Stimulated activated CD4-positive, alpha-beta T cell treated with anti-CD3 and anti-CD28 coated beads, Interleukin-15, amount 100 ng/mL, for 48 hours (primary cell): ENCODE results near the gene LEMD3.

Experiments
- DNase-seq, 2 donors: peaks; one replicate each; pipeline ENCODE4 v3.0.0-alpha.2; 2020; ENCODE audit warnings: low read depth in 2 of 2

Gene LEMD3

DNA sequence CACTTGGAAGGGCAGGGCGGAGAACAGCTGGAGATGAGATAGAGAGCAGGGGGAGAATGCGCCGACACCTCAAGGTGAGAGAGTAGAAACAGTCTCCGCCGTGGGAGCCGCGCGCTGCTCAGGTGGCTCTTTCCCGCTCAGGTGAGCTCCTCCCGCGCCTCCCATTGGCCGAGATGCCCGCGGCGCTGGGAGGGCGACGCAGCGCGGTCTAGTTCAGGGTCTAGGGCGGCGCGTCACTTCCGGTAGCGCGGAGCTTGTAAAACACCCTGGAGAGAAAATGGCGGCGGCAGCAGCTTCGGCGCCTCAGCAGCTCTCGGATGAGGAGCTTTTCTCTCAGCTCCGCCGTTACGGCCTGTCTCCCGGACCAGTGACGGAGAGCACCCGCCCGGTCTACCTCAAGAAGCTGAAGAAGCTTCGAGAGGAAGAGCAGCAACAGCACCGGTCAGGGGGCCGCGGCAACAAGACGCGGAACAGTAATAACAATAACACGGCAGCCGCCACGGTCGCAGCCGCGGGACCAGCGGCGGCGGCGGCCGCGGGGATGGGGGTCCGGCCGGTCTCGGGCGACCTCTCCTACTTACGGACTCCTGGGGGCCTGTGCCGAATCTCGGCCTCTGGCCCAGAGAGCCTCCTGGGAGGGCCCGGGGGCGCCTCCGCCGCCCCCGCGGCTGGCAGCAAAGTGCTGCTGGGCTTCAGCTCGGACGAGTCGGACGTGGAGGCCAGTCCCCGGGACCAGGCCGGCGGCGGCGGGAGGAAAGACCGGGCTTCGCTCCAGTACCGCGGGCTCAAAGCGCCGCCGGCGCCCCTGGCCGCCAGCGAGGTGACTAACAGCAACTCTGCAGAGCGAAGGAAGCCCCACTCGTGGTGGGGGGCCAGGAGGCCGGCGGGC is at the start of gene LEMD3:
LEMD3 (plus strand) TSS at position 264 of the 889 bp plus-strand sequence; CDS start at position 278, 14 bp downstream.
- peak; percentile 88 for DNase-seq

DNA sequence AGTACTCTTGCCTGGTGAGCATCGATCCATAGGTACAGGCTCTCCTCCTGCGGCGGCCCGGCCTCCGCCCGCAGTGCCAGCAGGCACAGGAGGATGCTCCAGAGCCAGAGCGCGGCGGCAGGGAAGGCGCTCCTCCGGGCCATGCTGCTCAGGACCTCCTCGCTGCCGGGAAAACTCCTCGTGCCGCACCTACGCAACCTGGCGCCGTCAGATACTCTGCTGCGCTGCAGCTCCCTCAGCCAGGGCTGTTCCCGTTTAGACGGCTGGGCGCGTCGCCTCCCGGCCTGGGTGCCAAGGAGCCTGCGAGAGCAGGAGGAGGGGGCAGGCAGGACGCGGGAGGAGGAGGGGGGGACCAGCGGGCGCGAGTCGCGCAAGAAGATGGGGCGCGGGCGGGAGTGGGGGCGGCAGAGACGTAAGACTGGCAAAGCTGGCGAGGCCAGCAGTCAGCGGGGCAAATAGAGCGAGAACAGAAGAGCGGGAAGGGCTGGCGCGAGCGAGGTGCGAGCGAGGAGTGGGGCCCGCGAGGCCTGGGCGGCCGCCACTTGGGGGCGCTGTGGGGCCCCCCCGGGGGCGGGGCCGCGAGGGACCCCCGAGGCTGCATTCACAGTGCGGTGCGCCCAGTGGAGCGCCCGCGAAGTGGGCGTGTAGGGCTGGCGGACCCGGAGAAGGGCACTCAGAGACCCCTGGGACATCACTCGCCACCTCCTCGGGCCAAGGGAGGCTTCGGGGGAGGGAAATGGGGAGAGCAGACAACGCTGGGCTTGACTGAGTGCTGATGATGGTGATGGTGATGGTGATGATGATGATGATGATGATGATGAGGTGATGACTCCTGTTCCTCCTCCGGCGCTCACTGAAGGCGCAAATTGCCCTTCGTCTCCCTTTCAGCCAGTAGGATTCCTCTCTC is 48.1 kb upstream of the LEMD3 start, which contains the start of gene WIF1:
WIF1 (minus strand) TSS at position 257 of the 907 bp plus-strand sequence; CDS start at position 143, 114 bp downstream.
- DNase-seq: peak; percentile 5 to 11

DNA sequence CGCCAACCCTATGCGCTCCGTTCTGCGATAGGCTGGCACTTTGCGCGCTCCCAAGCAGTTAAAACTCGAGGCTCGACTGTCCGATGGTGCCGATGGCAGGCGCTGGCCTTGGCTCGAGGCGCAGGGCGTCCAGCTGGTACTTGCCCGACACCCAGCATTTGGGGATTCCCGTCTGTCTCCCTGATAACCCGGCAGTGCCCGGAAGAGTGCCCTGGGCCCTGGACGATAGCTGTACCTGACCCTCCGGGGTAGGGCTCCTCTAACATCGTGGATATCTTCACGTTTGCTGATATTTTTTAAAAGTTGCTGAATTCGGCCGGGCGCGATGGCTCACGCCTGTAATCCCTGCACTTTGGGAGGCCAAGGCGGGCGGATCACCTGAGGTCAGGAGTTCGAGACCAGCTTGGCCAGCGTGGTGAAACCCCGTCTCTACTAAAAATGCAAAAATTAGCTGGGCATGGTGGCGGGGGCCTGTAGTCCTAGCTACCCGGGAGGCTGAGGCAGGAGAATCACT is 47.4 kb upstream of the LEMD3 start:
- DNase-seq: no peak

DNA sequence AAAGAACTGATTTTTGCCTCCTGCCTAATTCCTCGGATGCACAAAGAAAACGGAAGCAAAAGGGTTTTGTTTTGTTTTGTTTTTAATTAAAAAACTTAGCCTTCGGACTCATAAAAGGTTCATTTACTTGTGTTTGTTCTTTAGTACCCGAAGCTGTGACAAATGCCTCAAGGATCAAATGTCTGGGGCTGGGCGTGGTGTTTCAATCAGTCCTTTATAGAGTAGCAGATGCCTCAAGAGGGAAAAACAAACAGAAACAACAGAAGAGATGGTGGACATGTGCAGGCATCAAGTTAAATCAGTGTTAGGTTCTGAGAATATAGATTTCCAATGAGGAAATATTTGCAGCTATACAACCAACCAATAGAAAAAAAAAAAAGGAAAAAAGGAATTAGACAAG is 46.7 kb upstream of the LEMD3 start:
- DNase-seq: no peak

DNA sequence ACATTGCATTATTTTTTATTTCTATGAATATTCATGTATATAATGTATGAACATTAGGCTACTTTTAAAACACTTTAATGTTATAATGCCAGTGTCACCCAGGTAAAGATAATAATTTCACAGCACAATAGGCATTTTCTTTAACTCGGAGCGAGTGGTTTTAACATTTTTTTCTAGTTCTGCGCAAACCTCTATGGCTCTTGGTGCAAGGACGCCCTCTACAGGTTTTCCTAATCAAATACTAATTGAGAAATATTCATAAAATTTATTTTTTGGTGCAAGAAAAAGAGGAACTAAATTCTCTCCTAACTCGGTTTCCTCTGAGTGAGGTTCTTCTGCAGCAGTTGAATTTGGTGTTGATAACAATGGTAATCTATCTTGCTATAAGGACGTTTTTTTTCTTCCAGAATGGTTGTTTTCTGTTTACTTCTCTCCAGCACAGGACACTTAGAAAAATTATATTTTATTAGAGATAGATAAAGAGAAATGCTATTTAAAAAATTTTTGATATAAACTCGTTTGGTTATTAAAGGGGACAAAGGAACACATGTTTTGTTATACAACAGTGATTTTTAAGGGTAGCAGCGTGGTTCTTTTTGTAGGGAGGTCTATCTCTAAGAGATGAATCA is 45.8 kb upstream of the LEMD3 start:
- no peak for DNase-seq

GRCh38 chr12:65125247-65125646 is 44.1 kb upstream of the LEMD3 start:
- no peak for DNase-seq

GRCh38 chr12:65125975-65126374 is 43.4 kb upstream of the LEMD3 start:
- DNase-seq: no peak

GRCh38 chr12:65126482-65126881 is 42.9 kb upstream of the LEMD3 start:
- no peak for DNase-seq

DNA sequence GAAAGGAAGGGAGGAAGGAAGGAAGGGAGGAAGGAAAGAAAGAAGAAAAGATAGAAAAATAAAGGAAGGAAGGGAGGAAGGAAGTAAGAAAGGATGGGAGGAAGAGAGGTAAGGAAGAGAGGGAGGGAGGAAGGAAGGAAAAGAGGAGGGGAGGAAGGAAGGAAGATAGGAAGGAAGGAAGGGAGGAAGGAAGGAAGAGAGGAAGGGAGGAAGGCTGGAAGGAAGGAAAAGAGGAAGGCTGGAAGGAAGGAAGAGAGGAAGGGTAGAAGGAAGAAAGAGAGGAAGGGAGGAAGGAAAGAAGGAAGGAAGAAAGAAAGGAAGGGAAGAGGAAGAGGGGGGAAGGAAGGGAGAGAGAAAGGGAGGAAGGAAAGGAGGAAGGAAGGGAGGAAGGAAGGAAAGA is 35.5 kb upstream of the LEMD3 start:
- DNase-seq: no peak

GRCh38 chr12:65139389-65139788 is 30.0 kb upstream of the LEMD3 start:
- DNase-seq: no peak

GRCh38 chr12:65140738-65141137 is 28.6 kb upstream of the LEMD3 start:
- no peak for DNase-seq

GRCh38 chr12:65147312-65147905 is 22.0 kb upstream of the LEMD3 start:
- no peak for DNase-seq

- no peak for DNase-seq
These were observed 17.4 kb upstream of the LEMD3 start for GRCh38 chr12:65152012-65152411.

DNA sequence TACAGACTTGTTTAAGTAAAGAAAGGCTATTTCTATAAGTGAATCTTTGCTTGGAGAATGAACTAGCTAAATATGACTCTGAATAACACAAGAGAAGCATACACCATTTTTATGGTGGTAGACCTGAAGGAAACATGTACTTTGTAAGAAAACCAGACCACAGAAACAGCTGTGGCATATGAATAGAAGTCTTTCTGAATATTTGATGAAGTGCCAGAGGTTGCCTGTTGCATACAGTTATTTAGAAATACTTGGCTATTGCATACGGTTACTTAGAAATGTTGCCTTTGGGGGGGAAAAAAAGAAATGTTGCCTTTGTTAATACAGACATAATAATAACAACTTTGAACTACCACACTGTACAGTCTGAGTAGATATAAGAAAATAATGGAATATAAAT is 16.8 kb upstream of the LEMD3 start:
- no peak for DNase-seq

DNA sequence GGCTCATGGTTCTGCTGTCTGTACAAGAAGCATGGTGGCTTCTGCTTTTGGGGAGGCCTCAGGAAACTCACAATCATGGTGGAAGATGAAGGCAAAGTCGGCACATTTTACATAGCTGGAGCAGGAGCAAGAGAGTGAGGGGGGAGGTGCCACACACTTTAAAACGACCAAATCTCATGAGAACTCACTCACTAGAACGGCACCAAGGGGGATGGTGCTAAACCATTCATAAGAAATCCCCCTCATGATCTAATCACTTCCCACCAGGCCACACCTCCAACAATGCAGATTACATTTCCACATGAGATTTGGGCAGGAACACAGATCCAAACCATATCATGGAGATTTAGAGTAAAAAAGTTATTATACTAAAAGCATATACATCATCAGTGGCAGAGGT is 13.6 kb upstream of the LEMD3 start:
- DNase-seq: no peak

- DNase-seq: no peak
These were observed 13.0 kb upstream of the LEMD3 start for GRCh38 chr12:65156366-65156841.

DNA sequence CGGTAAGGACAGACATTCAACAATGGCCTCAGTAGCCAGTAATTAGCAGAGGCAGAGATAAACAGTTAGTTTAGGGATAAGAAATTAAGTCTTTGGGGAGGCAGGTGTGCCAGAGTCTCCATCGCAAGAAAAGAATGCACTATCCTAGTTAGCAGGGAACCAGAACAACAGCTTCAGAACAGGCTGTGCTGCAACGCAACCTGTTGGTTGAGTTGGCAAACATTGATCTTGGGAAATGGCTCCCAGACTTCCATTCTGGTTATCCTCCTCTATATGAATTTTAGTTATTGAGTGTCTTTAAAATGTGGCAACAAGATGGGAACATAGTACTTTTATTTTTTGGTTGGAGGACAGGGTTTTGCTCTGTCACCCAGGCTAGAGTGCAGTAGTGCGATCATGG is 12.3 kb upstream of the LEMD3 start:
- DNase-seq: no peak

- no peak for DNase-seq
These were observed 6.8 kb upstream of the LEMD3 start for GRCh38 chr12:65162609-65163008.

DNA sequence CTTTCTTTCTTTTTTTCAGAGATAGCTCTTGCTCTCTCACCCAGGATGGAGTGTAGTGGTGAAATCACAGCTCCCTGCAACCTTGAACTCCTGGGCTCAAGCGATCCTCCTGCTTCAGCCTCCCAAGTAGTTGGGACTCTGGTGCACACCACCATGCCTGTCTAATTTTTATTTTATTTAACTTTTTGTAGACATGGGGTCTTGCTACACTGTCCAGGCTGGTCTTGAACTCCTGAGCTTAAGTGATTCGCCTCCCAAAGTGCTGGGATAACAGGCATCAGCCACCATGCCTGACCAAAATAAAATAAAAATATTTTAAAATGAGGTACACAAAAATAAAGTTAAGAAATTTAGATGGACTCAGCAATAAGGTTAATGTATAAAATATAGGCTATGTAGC is 5.1 kb upstream of the LEMD3 start:
- DNase-seq: no peak

DNA sequence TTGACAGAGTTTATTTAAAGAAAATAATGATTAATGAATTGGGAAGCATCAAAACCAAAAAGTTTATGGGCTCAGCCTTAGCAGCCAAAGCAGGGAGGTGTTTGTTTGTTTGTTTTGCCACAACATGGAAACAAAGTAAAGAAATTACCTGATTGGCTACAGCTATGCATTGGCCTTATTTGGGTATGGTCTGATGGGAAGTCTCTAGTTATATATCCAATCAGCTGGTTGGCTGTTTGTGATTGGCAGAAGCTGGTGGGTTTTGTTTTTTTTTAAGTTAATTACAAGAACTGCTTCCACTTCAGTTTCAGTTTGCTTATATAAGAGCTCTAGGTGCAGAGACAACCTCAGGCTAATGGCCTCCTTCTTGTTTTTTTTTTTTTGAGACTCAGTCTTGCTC is 4.6 kb upstream of the LEMD3 start:
- no peak for DNase-seq

DNA sequence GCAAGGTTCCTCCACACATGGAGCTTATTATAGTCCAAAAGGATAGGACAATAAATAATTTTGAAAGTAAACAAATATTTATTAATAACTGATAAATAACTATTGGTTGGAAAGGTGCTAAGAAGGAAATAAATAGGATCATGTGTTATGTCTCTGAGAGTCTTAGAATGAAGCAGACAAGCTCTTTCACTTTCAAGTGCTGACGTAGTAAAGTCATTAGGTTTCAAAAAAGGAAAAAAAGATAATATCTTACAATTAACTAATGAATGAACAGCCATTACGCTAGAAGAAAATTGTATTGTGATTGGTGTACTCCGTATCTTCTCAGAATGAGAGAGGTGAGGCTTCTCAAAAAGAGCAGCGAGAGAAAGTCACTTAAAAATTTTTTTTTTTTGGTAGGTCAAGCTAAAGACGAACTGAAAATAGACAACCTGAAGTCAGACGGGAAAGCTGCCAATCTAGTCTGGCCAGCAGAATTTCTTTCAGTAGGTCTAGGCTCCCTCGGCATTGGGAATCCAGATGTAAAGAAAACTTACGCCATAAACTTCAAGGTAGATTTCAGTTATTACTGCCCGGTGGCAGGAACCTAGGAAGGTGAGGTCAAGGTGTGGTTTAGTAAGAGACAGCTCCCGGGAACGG is 583 bp upstream of the LEMD3 start:
- DNase-seq: no peak
